D721Med (cell line): ENCODE results near the gene RER1.

Source experiments
- DNase-seq: peaks from one replicate; pipeline ENCODE4 v3.0.0; 2011; ENCODE audit warnings: low spot score; ENCODE audit not compliant: insufficient read length
- FAIRE-seq: peaks from 2 replicates; lab custom pipeline; 2011; peaks lifted over from hg19 to GRCh38; lab: Jason Lieb, UNC
- CTCF ChIP-seq: IDR thresholded peaks from 2 replicates; pipeline ENCODE4 v1.5.1; 2012; ENCODE audit warnings: mild to moderate bottlenecking, control low read depth; ENCODE audit not compliant: insufficient read depth; ENCODE audit errors: missing control alignments

RER1 gene

GRCh38 chr1:2345297-2346075 lies 46.2 kb upstream of the RER1 start:
- FAIRE-seq (no peak), DNase-seq (no peak)
- TF ChIP-seq CTCF: no peak

GRCh38 chr1:2346691-2347408 lies 44.8 kb upstream of the RER1 start:
- no peak for TF ChIP-seq CTCF
- no peak for FAIRE-seq
- DNase-seq: no peak

GRCh38 chr1:2347409-2347785 lies 44.2 kb upstream of the RER1 start:
- no peak for TF ChIP-seq CTCF

GRCh38 chr1:2347896-2348295 lies 43.7 kb upstream of the RER1 start:
- FAIRE-seq (no peak), DNase-seq (no peak)
- TF ChIP-seq CTCF: no peak

More at GRCh38 chr1:2347409-2347785, 44.2 kb upstream of the RER1 start:
- FAIRE-seq (no peak), DNase-seq (no peak)

- no peak for FAIRE-seq
- no peak for DNase-seq
- TF ChIP-seq CTCF: no peak
Measured at GRCh38 chr1:2348346-2349325, 43.0 kb upstream of the RER1 start.

- no peak for FAIRE-seq
- no peak for DNase-seq
- TF ChIP-seq CTCF: no peak
Measured at GRCh38 chr1:2349806-2350205, 41.8 kb upstream of the RER1 start.
